WTC11 (cell line): ENCODE measurements around the gene SLCO2A1. TPM values are rescaled to one million over a fixed set of nuclear protein-coding genes. Genes with fewer than 3 reads are reported as not detected.

Experiments
- ATAC-seq: fragments of 200-7000 bp; cut with Tn5 transposase; 2 replicates; pipeline ENCODE4 v1.10.0; 2021; ENCODE audit warnings: mild to moderate bottlenecking, moderate library complexity
- CTCF ChIA-PET: fragments of 300-600 bp; sonication (Branson Sonifier 250); formaldehyde crosslinking; loops from one replicate; lab custom pipeline; 2021; ENCODE audit warnings: antibody characterized with exemption; lab: Charles Lee
- POLR2A ChIA-PET: fragments of 350-600 bp; sonication (Branson Sonifier 250); formaldehyde crosslinking; loops from one replicate; lab custom pipeline; 2021; ENCODE audit warnings: antibody characterized with exemption; lab: Charles Lee
- DNase-seq: peaks from one replicate; pipeline ENCODE4 v3.0.0; 2021; ENCODE audit warnings: low spot score
- H3K27ac Mint-ChIP-seq: 2 replicates; pipeline ENCODE4 v1.8.0; 2021; ENCODE audit warnings: mixed read lengths
- H3K27me3 Mint-ChIP-seq: 2 replicates; pipeline ENCODE4 v1.8.0; 2021; ENCODE audit warnings: low read depth, mild to moderate bottlenecking, moderate library complexity, mixed read lengths
- H3K36me3 Mint-ChIP-seq: 2 replicates; pipeline ENCODE4 v1.8.0; 2021; ENCODE audit warnings: mixed read lengths
- H3K4me1 Mint-ChIP-seq: 2 replicates; pipeline ENCODE4 v1.8.0; 2022; ENCODE audit warnings: mixed read lengths
- H3K4me3 Mint-ChIP-seq: 2 replicates; pipeline ENCODE4 v1.8.0; 2021; ENCODE audit warnings: mild to moderate bottlenecking, moderate library complexity, mixed read lengths
- H3K9me3 Mint-ChIP-seq: 2 replicates; pipeline ENCODE4 v1.8.0; 2021; ENCODE audit warnings: mixed read lengths
- AR ChIP-seq: fragments of 250-450 bp; sonication (Bioruptor Pico); IDR thresholded peaks from 2 replicates; pipeline ENCODE4 v1.9.0; 2021; ENCODE audit warnings: mild to moderate bottlenecking
- ATF3 ChIP-seq: sonication (generic); formaldehyde crosslinking; conservative IDR thresholded peaks from 2 replicates; pipeline ENCODE4 v1.8.1; 2022; ENCODE audit warnings: mild to moderate bottlenecking, missing genetic modification reagents
- CDX4 ChIP-seq: fragments of 250-450 bp; sonication (Bioruptor Pico); IDR thresholded peaks from 2 replicates; pipeline ENCODE4 v1.9.0; 2021; ENCODE audit warnings: moderate library complexity, mild to moderate bottlenecking, inconsistent platforms, borderline replicate concordance
- CTCF ChIP-seq: fragments of 200-600 bp; IDR thresholded peaks from 2 replicates; pipeline ENCODE4 v1.8.0; 2022; ENCODE audit warnings: antibody characterized with exemption
- E2F4 ChIP-seq: sonication (generic); formaldehyde crosslinking; IDR thresholded peaks from 2 replicates; pipeline ENCODE4 v1.8.1; 2022; ENCODE audit warnings: low read depth, mild to moderate bottlenecking, moderate library complexity, missing genetic modification reagents, borderline replicate concordance
- ELF4 ChIP-seq: sonication (generic); formaldehyde crosslinking; IDR thresholded peaks from 2 replicates; pipeline ENCODE4 v1.8.1; 2022; ENCODE audit warnings: low read depth, mild to moderate bottlenecking, moderate library complexity, missing genetic modification reagents
- ESRRA ChIP-seq: sonication (generic); formaldehyde crosslinking; IDR thresholded peaks from 2 replicates; pipeline ENCODE4 v1.8.1; 2022; ENCODE audit warnings: mild to moderate bottlenecking, missing genetic modification reagents, borderline replicate concordance
- ETV6 ChIP-seq: sonication (generic); formaldehyde crosslinking; IDR thresholded peaks from 2 replicates; pipeline ENCODE4 v1.8.1; 2022; ENCODE audit warnings: mild to moderate bottlenecking, missing genetic modification reagents
- GTF2I ChIP-seq: fragments of 250-450 bp; sonication (Bioruptor Pico); conservative IDR thresholded peaks from 2 replicates; pipeline ENCODE4 v1.4.0; 2021; ENCODE audit warnings: mild to moderate bottlenecking
- IRF2 ChIP-seq: sonication (generic); formaldehyde crosslinking; IDR thresholded peaks from 2 replicates; pipeline ENCODE4 v1.8.0; 2022; ENCODE audit warnings: low read depth, missing genetic modification reagents, borderline replicate concordance
- NFATC4 ChIP-seq: fragments of 250-450 bp; sonication (Bioruptor Pico); IDR thresholded peaks from 2 replicates; pipeline ENCODE4 v1.9.0; 2021; ENCODE audit warnings: mild to moderate bottlenecking
- NFE2L1 ChIP-seq: sonication (generic); formaldehyde crosslinking; IDR thresholded peaks from 2 replicates; pipeline ENCODE4 v1.8.1; 2023; ENCODE audit warnings: missing genetic modification reagents
- RELA ChIP-seq: sonication (generic); formaldehyde crosslinking; IDR thresholded peaks from 2 replicates; pipeline ENCODE4 v1.8.1; 2022; ENCODE audit warnings: missing genetic modification reagents, mild to moderate bottlenecking, borderline replicate concordance
- SOX15 ChIP-seq: fragments of 250-450 bp; sonication (Bioruptor Pico); IDR thresholded peaks from 2 replicates; pipeline ENCODE4 v1.9.0; 2021; ENCODE audit warnings: mild to moderate bottlenecking
- TEAD4 ChIP-seq: sonication (generic); formaldehyde crosslinking; IDR thresholded peaks from 2 replicates; pipeline ENCODE4 v1.8.0; 2022; ENCODE audit warnings: mild to moderate bottlenecking, missing genetic modification reagents
- ZNF396 ChIP-seq: fragments of 250-450 bp; sonication (Bioruptor Pico); IDR thresholded peaks from 2 replicates; pipeline ENCODE4 v1.8.0; 2021; ENCODE audit warnings: mild to moderate bottlenecking, moderate library complexity, borderline replicate concordance
- ZNF425 ChIP-seq: fragments of 250-450 bp; sonication (Bioruptor Pico); conservative IDR thresholded peaks from 2 replicates; pipeline ENCODE4 v1.9.0; 2021; ENCODE audit warnings: mild to moderate bottlenecking
- ZNF532 ChIP-seq: fragments of 250-450 bp; sonication (Bioruptor Pico); IDR thresholded peaks from 2 replicates; pipeline ENCODE4 v1.9.0; 2021; ENCODE audit warnings: mild to moderate bottlenecking, borderline replicate concordance
- total RNA-seq: library from RNA; stranded (reverse); gene quantifications from 3 replicates; pipeline ENCODE4 v1.2.3, GENCODE V29; 2021

Gene SLCO2A1
- total RNA-seq, 1 experiment from 2014 or later, result 3.3 TPM

GRCh38 chr3:134059671-134060560, 30.2 kb upstream of the SLCO2A1 start:
- ATAC-seq (no peak), DNase-seq (no peak)
- H3K4me3 Mint-ChIP-seq, result no peak overlapping the region
- ChIA-PET POLR2A (no interaction called here), CTCF (interaction anchor here (1.3 to 1.7 kb wide), 2 partner anchors 120 to 129 kb away, joined by 4 to 8 read pairs; no protein-coding TSS in a partner anchor)
- H3K27ac Mint-ChIP-seq, result no peak overlapping the region
- H3K36me3 Mint-ChIP-seq, result no peaks in the 10 kb centered on the region
- no peaks in the 10 kb centered on the region for H3K9me3 Mint-ChIP-seq
- no peak for TF ChIP-seq ZNF532
- no peak for TF ChIP-seq SOX15 (CRISPR knock-in tag)
- TF ChIP-seq IRF2 (CRISPR knock-in tag), result no peak
- no peaks in the 10 kb centered on the region; the same call in 1 of the 2 replicates for H3K27me3 Mint-ChIP-seq
- peaks cover 10% of the 10 kb centered on the region for H3K4me1 Mint-ChIP-seq

- ATAC-seq, result no peak
- no peaks in the 10 kb centered on the region; the same call in 1 of the 2 replicates for H3K27me3 Mint-ChIP-seq
- H3K4me3 Mint-ChIP-seq, result no peak overlapping the region
- CTCF ChIA-PET, result interaction anchor here (1.3 kb wide), 1 partner anchor 120 kb away, joined by 4 read pairs; no protein-coding TSS in a partner anchor
- no peaks in the 10 kb centered on the region for H3K9me3 Mint-ChIP-seq
- no peak overlapping the region for H3K27ac Mint-ChIP-seq
- POLR2A ChIA-PET, result no interaction called here
- no peak for DNase-seq
- peaks cover 10% of the 10 kb centered on the region for H3K4me1 Mint-ChIP-seq
- H3K36me3 Mint-ChIP-seq, result no peaks in the 10 kb centered on the region
- TF ChIP-seq NFATC4 (CRISPR knock-in tag), result no peak
- TF ChIP-seq TEAD4 (CRISPR knock-in tag), result no peak
- no peak for TF ChIP-seq ETV6 (CRISPR knock-in tag)
- no peak for TF ChIP-seq RELA (CRISPR knock-in tag)
- TF ChIP-seq NFE2L1 (CRISPR knock-in tag), result no peak
- no peak for TF ChIP-seq ELF4 (CRISPR knock-in tag)
- no peak for TF ChIP-seq E2F4
- no peak for TF ChIP-seq ZNF425
- no peak for TF ChIP-seq SOX15 (CRISPR knock-in tag)
- no peak for TF ChIP-seq AR (CRISPR knock-in tag)
- no peak for TF ChIP-seq CTCF
- no peak for TF ChIP-seq GTF2I (CRISPR knock-in tag)
- TF ChIP-seq ESRRA (CRISPR knock-in tag), result no peak
- TF ChIP-seq CDX4 (CRISPR knock-in tag), result no peak
- TF ChIP-seq ATF3, result no peak
- no peak for TF ChIP-seq ZNF396
Measured at GRCh38 chr3:134059035-134059601, 29.4 kb upstream of the SLCO2A1 start.
